PC-3 (cell line): ENCODE results near the gene RSL1D1. TPM values are rescaled to one million over a fixed set of nuclear protein-coding genes. Genes with fewer than 3 reads are reported as not detected.
"Not testable (repeated sequence)": the region's sequence is repeated elsewhere in the genome, so short reads cannot be mapped to it uniquely, and the experiment has no call there.

Experiments used
- ATAC-seq: fragments of 200-7000 bp; cut with Tn5 transposase; 2 replicates; pipeline ENCODE4 v1.9.1; 2020; ENCODE audit warnings: mild to moderate bottlenecking, moderate library complexity
- BruUV-seq: library from RNA; stranded (reverse); fragments of 400-500 nt; replicated peaks from 2 replicates; lab custom pipeline; 2021; lab: Mats Ljungman, UMichigan
- CTCF ChIA-PET: fragments of 300-600 bp; sonication (Branson Sonifier 250); formaldehyde crosslinking; loops from one replicate; lab custom pipeline; 2022; ENCODE audit warnings: antibody characterized with exemption; lab: Charles Lee
- POLR2A ChIA-PET: fragments of 300-600 bp; sonication (Branson Sonifier 250); formaldehyde crosslinking; loops from one replicate; lab custom pipeline; 2022; ENCODE audit warnings: antibody characterized with exemption; ENCODE audit not compliant: unreplicated experiment; lab: Charles Lee
- DNase-seq: peaks from one replicate; pipeline ENCODE4 v3.0.0-alpha.2; 2015
- H2AFZ ChIP-seq: fragments of 300-600 bp; sonication (generic); 2 replicates; pipeline ENCODE4 v1.6.0; 2016; ENCODE audit warnings: antibody characterized with exemption, low read length
- H3F3A ChIP-seq: fragments of 300-600 bp; sonication (generic); one replicate; pipeline ENCODE4 v1.6.0; 2017; ENCODE audit warnings: antibody characterized with exemption, low read length, control low read depth, mild to moderate bottlenecking; ENCODE audit not compliant: unreplicated experiment
- H3K27ac ChIP-seq: fragments of 300-600 bp; sonication (generic); 2 replicates; pipeline ENCODE4 v1.5.1; 2016; ENCODE audit warnings: mild to moderate bottlenecking, low read length
- H3K27me3 ChIP-seq: fragments of 300-600 bp; sonication (generic); 2 replicates; pipeline ENCODE4 v1.6.1; 2016; ENCODE audit warnings: low read length, mixed read lengths
- H3K36me3 ChIP-seq: fragments of 300-600 bp; sonication (generic); 2 replicates; pipeline ENCODE4 v1.6.1; 2016; ENCODE audit warnings: low read depth, mixed run types, low read length, mixed read lengths
- H3K4me1 ChIP-seq: fragments of 300-600 bp; sonication (generic); 2 replicates; pipeline ENCODE4 v1.5.1; 2016; ENCODE audit warnings: low read length; ENCODE audit not compliant: insufficient read depth
- H3K4me2 ChIP-seq: fragments of 300-600 bp; sonication (generic); 2 replicates; pipeline ENCODE4 v1.6.0; 2016; ENCODE audit warnings: low read length
- H3K4me3 ChIP-seq: fragments of 300-600 bp; sonication (generic); 2 replicates; pipeline ENCODE4 v1.5.1; 2016; ENCODE audit warnings: mild to moderate bottlenecking, low read length, mixed read lengths
- H3K79me2 ChIP-seq: fragments of 300-600 bp; sonication (generic); 2 replicates; pipeline ENCODE4 v1.6.1; 2017; ENCODE audit warnings: low read length, mixed read lengths
- H3K9ac ChIP-seq: fragments of 300-600 bp; sonication (generic); 2 replicates; pipeline ENCODE4 v1.6.0; 2016; ENCODE audit warnings: mild to moderate bottlenecking, low read length
- H3K9me2 ChIP-seq: fragments of 300-600 bp; sonication (generic); replicated peaks from 2 replicates; pipeline ENCODE4 v1.6.1; 2016; ENCODE audit warnings: mixed run types, low read length, mixed read lengths
- H3K9me3 ChIP-seq: fragments of 300-600 bp; sonication (generic); 2 replicates; pipeline ENCODE4 v1.6.1; 2016; ENCODE audit warnings: low read length, mixed read lengths
- H4K20me1 ChIP-seq: fragments of 300-600 bp; sonication (generic); 2 replicates; pipeline ENCODE4 v1.6.1; 2016; ENCODE audit warnings: low read length, mixed read lengths
- CTCF ChIP-seq: fragments of 300-600 bp; sonication (generic); conservative IDR thresholded peaks from 2 replicates; pipeline ENCODE4 v1.5.1; 2017; ENCODE audit warnings: antibody characterized with exemption, low read depth, mild to moderate bottlenecking, low read length
- EZH2 ChIP-seq: fragments of 300-600 bp; sonication (generic); IDR thresholded peaks from one replicate; pipeline ENCODE4 v1.6.1; 2017; ENCODE audit warnings: antibody characterized with exemption, mild to moderate bottlenecking, low read length; ENCODE audit not compliant: unreplicated experiment
- EZH2phosphoT487 ChIP-seq: fragments of 300-600 bp; sonication (generic); IDR thresholded peaks from 2 replicates; pipeline ENCODE4 v1.6.1; 2018; ENCODE audit warnings: mild to moderate bottlenecking, antibody characterized with exemption, low read length, borderline replicate concordance
- intact Hi-C: fragments of 100-400 bp; cut with micrococcal nuclease; formaldehyde crosslinking; loops from 2 replicates; pipeline ENCODE4 v1.9.0; 2023
- total RNA-seq: library from RNA; depleted of rRNA; stranded (reverse); fragments of >200 nt; gene quantifications from 2 replicates; pipeline ENCODE4 v1.2.3, GENCODE V29; 2014

Gene RSL1D1
- total RNA-seq, 1 experiment from 2014 or later, result 75.9 TPM

GRCh38 chr16:11816123-11816522 is 35.2 kb downstream of the RSL1D1 start:
- Histone ChIP-seq H3K9ac (no peak overlapping the region), H3K9me2 (no peaks in the 10 kb centered on the region), H3K36me3 (no peaks in the 10 kb centered on the region), H3K9me3 (no peaks in the 10 kb centered on the region), H3K79me2 (no peaks in the 10 kb centered on the region), H2AFZ (no peak overlapping the region), H3K4me2 (no peak overlapping the region), H3K27me3 (no peaks in the 10 kb centered on the region), H3K4me1 (no peaks in the 10 kb centered on the region), H3K4me3 (no peak overlapping the region), H3F3A (no peaks in the 10 kb centered on the region), H3K27ac (no peak overlapping the region), H4K20me1 (no peaks in the 10 kb centered on the region)
- no TSS peak for BruUV-seq
- intact Hi-C loops, result loop anchor here (10.0 kb wide), 1 partner anchor 281 kb away; no protein-coding TSS in a partner anchor
- TF ChIP-seq EZH2phosphoT487, result no peak
- no peak for TF ChIP-seq CTCF
- TF ChIP-seq EZH2, result no peak
- ChIA-PET POLR2A (no interaction called here), CTCF (no interaction called here)
- DNase-seq, result no peak
- ATAC-seq, result no peak

- H3K9me3 ChIP-seq, H3K9me2 ChIP-seq, H3K4me3 ChIP-seq, CTCF ChIA-PET, H3K4me1 ChIP-seq, H3K36me3 ChIP-seq, H3K79me2 ChIP-seq, ATAC-seq, H3K9ac ChIP-seq, DNase-seq, H3K27ac ChIP-seq, H4K20me1 ChIP-seq, H3K27me3 ChIP-seq, BruUV-seq, H2AFZ ChIP-seq, H3K4me2 ChIP-seq, POLR2A ChIA-PET, H3F3A ChIP-seq: not testable (repeated sequence)
- intact Hi-C loops, result loop anchor here (10.0 kb wide), 1 partner anchor 280 kb away; no protein-coding TSS in a partner anchor
These were observed 36.5 kb downstream of the RSL1D1 start for GRCh38 chr16:11814800-11815199.

GRCh38 chr16:11806721-11807120 is 44.6 kb downstream of the RSL1D1 start:
- H4K20me1 ChIP-seq, result no peaks in the 10 kb centered on the region
- H3K4me3 ChIP-seq, result no peak overlapping the region
- ChIA-PET POLR2A (no interaction called here), CTCF (no interaction called here)
- H3K9me3 ChIP-seq, result no peaks in the 10 kb centered on the region
- BruUV-seq, result no TSS peak
- H3K4me2 ChIP-seq, result no peak overlapping the region
- ATAC-seq (no peak), DNase-seq (no peak)
- H3K36me3 ChIP-seq, result no peaks in the 10 kb centered on the region
- H3F3A ChIP-seq, result no peaks in the 10 kb centered on the region
- no peak overlapping the region for H3K9ac ChIP-seq
- 0 out of 2 replicates have a peak, but pooled peaks cover 4% of the 10 kb centered on the region for H3K4me1 ChIP-seq
- no peaks in the 10 kb centered on the region for H3K27me3 ChIP-seq
- no peaks in the 10 kb centered on the region for H3K9me2 ChIP-seq
- intact Hi-C loops, result no loop called here
- no peak overlapping the region for H2AFZ ChIP-seq
- TF ChIP-seq CTCF (no peak), EZH2 (no peak), EZH2phosphoT487 (no peak)
- H3K27ac ChIP-seq, result no peak overlapping the region
- no peaks in the 10 kb centered on the region for H3K79me2 ChIP-seq
